Gastrocnemius medialis (tissue), 4 donors: ENCODE results near the gene STMN1. TPM values are rescaled to one million over a fixed set of nuclear protein-coding genes. Genes with fewer than 3 reads are reported as not detected.
"Not testable (repeated sequence)": the region's sequence is repeated elsewhere in the genome, so short reads cannot be mapped to it uniquely, and the experiment has no call there.

Experiments used
- ATAC-seq, 2 donors: fragments of 150-250 bp; one replicate each; pipeline ENCODE4 v1.9.1; 2016
- DNase-seq, 2 donors: peaks; one replicate each; pipeline ENCODE4 v3.0.0-alpha.2; 2019
- H3K27ac ChIP-seq, 4 donors: fragments of 200-600 bp; sonication (generic); 1 replicate in 1 of 4; 2 replicates in 3 of 4; pipeline ENCODE4 v1.5.1; 2016 to 2018; ENCODE audit warnings: mild to moderate bottlenecking in 2 of 4, moderate library complexity in 1 of 4
- H3K27me3 ChIP-seq, 3 donors: fragments of 200-600 bp; sonication (generic) in 2 of 3; 1 replicate in 1 of 3; 2 replicates in 2 of 3; pipeline versions ENCODE4 v1.5.1 to v1.6.0; 2016 to 2019; ENCODE audit warnings: mild to moderate bottlenecking in 1 of 3, moderate library complexity in 1 of 3
- H3K36me3 ChIP-seq, 2 donors: fragments of 200-600 bp; sonication (generic) in 1 of 2; one replicate each; pipeline ENCODE4 v1.5.1; 2017 to 2018
- H3K4me1 ChIP-seq, 2 donors: fragments of 200-600 bp; sonication (generic) in 1 of 2; one replicate each; pipeline ENCODE4 v1.5.1; 2016 to 2017; ENCODE audit warnings: mild to moderate bottlenecking in 2 of 2
- H3K4me3 ChIP-seq, 4 donors: fragments of 200-600 bp; sonication (generic) in 3 of 4; 1 replicate in 1 of 4; 2 replicates in 3 of 4; pipeline ENCODE4 v1.5.1; 2016 to 2019; ENCODE audit warnings: mild to moderate bottlenecking in 2 of 4
- H3K9me3 ChIP-seq, 3 donors: fragments of 200-600 bp; sonication (generic) in 2 of 3; 1 replicate in 1 of 3; 2 replicates in 2 of 3; pipeline ENCODE4 v1.5.1; 2016 to 2019
- POLR2A ChIP-seq, 2 donors: fragments of 450-650 bp; IDR thresholded peaks; one replicate each; pipeline ENCODE4 v1.6.1; 2017; ENCODE audit warnings: antibody characterized with exemption in 2 of 2, mild to moderate bottlenecking in 2 of 2, moderate library complexity in 2 of 2
- in situ Hi-C, 4 donors: fragments of 200-750 bp; cut with MboI; loops; one replicate each; pipeline versions ENCODE4 v1.15.0 to v1.8.0; 2017; ENCODE audit warnings: low sequenced_read_pairs in 4 of 4
- intact Hi-C: fragments of 100-400 bp; cut with DNase I; formaldehyde crosslinking; loops from one replicate; pipeline ENCODE4 v1.15.1; 2023; ENCODE audit warnings: low total_unique reads
- total RNA-seq, 4 donors: library from RNA; depleted of rRNA; stranded (reverse); fragments of >200 nt; gene quantifications; one replicate each; pipeline versions ENCODE4 v1.1.0 to v1.2.3, GENCODE V29; 2016
- TF ChIP-seq, protein P1 (sequence below), 5 experiments: fragments of 450-650 bp in 3 of 5; fragments of 200-600 bp in 2 of 5; sonication (generic) in 2 of 5; IDR thresholded peaks in 4 of 5; conservative IDR thresholded peaks in 1 of 5; 1 replicate in 4 of 5; 2 replicates in 1 of 5; pipeline ENCODE4 v1.5.1; 2016 to 2019; ENCODE audit warnings: antibody characterized with exemption in 5 of 5, mild to moderate bottlenecking in 3 of 5, moderate library complexity in 3 of 5

Gene STMN1
- total RNA-seq, 4 donors from 2014 or later: 4.7 to 20.7 (median 13.7) TPM

DNA sequence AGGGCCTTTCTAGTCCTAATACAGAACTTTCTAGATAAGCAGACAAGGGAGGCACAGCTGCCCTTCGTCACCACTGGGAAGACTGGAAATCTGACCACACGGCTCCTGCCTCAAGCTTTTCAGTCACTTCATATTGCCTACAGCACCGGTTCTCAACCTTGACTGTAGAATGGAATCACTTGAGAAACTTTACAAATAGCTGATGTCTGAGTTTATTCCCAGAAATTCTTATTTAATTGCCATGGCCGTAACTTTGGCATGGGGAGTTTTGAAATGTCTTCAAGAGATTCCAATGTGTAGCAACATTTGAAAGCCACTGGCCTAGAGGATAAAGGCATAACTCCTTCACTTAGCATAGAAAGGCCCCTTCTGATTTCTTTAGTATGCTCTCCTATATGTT is 42.4 kb upstream of the STMN1 start:
- no peaks in the 10 kb centered on the region for H3K36me3 ChIP-seq
- in situ Hi-C loops: no loop called here

DNA sequence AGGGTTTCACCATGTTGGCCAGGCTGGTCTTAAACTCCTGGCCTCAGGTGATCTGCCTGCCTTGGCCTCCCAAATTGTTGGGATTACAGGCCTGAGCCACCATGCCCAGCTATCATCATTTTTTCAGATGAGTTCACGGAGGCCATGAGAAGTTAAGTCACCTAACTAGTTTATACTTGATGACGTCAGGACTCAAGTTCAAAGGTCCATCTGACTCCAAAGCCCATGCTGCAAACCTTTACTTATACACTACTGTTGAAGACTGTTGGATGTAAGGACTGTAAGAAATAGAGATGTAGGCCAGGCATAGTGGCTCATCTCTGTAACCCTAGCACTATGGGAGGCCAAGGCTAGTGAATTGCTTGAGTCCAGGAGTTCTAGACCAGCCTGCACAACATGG is 40.8 kb upstream of the STMN1 start:
- TF ChIP-seq, protein P1, sequence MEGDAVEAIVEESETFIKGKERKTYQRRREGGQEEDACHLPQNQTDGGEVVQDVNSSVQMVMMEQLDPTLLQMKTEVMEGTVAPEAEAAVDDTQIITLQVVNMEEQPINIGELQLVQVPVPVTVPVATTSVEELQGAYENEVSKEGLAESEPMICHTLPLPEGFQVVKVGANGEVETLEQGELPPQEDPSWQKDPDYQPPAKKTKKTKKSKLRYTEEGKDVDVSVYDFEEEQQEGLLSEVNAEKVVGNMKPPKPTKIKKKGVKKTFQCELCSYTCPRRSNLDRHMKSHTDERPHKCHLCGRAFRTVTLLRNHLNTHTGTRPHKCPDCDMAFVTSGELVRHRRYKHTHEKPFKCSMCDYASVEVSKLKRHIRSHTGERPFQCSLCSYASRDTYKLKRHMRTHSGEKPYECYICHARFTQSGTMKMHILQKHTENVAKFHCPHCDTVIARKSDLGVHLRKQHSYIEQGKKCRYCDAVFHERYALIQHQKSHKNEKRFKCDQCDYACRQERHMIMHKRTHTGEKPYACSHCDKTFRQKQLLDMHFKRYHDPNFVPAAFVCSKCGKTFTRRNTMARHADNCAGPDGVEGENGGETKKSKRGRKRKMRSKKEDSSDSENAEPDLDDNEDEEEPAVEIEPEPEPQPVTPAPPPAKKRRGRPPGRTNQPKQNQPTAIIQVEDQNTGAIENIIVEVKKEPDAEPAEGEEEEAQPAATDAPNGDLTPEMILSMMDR (IDR thresholded peaks at IDR 0.05 in 4 of 5, conservative IDR thresholded peaks at IDR 0.05 in 1 of 5): no peak
- TF ChIP-seq POLR2A (IDR thresholded peaks at IDR 0.05): no peak
- no peaks in the 10 kb centered on the region for H3K9me3 ChIP-seq
- no peak overlapping the region for H3K27ac ChIP-seq
- no peaks in the 10 kb centered on the region for H3K4me1 ChIP-seq
- no peak overlapping the region for H3K4me3 ChIP-seq
- no peaks in the 10 kb centered on the region for H3K27me3 ChIP-seq
- DNase-seq: no peak
- H3K36me3 ChIP-seq: no peaks in the 10 kb centered on the region
- ATAC-seq: no peak
- intact Hi-C loops: no loop called here
- in situ Hi-C loops: no loop called here

More for the DNA sequence above, 42.4 kb upstream of the STMN1 start:
- Histone ChIP-seq H3K4me3 (no peak overlapping the region), H3K27me3 (no peaks in the 10 kb centered on the region), H3K4me1 (no peaks in the 10 kb centered on the region), H3K27ac (no peak overlapping the region), H3K9me3 (no peaks in the 10 kb centered on the region)
- ATAC-seq (no peak), DNase-seq (no peak)
- intact Hi-C loops: no loop called here
- TF ChIP-seq, protein P1 (IDR thresholded peaks at IDR 0.05 in 4 of 5, conservative IDR thresholded peaks at IDR 0.05 in 1 of 5): no peak
- TF ChIP-seq POLR2A (IDR thresholded peaks at IDR 0.05): no peak

DNA sequence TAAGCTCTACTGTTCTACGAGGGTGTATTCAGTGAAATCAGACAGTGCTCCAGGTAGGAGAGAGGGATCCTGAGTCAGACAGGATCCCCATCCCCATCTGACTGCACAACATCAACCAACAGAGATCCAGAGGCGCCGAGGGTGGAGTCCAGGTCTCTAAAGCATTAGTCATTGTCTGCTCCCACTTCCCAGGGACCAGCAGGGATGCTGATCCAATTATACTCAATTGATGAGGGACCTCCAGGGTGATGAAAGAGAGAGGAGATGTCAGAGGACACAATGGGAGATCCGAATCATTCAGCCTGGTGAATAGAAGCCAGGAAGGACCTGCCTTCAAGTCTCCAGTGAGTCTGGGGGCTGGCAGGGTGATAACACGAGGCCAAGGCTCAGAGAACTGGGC is 39.5 kb upstream of the STMN1 start:
- ATAC-seq: no peak
- in situ Hi-C loops (no loop called here), intact Hi-C loops (no loop called here)

DNA sequence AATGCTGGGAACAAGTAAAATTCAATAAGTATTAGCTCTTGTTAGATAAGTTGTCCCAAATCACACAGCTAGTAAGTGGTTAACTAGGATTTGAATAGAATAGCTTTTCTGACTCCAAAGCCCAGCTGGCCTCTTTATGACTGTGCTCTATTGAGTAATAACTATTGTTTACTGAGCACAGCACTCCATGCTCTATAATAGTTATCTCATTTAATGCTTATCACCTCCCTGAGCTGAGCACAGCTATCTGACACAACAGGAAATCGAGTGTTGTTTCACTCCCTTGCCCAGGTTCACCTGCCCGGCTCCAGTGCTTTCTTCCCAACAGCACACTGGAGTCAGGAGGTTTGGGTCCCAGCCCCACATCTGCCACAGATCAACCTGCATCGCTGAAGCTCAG is 38.8 kb upstream of the STMN1 start:
- no peak for TF ChIP-seq POLR2A (IDR thresholded peaks at IDR 0.05)
- TF ChIP-seq, protein P1 (IDR thresholded peaks at IDR 0.05 in 4 of 5, conservative IDR thresholded peaks at IDR 0.05 in 1 of 5): no peak
- H3K4me1 ChIP-seq: no peaks in the 10 kb centered on the region
- H3K27ac ChIP-seq: no peak overlapping the region
- intact Hi-C loops: no loop called here
- no peaks in the 10 kb centered on the region for H3K27me3 ChIP-seq
- no peak for ATAC-seq
- DNase-seq: no peak
- no peaks in the 10 kb centered on the region for H3K36me3 ChIP-seq
- no peak overlapping the region for H3K4me3 ChIP-seq
- no peaks in the 10 kb centered on the region for H3K9me3 ChIP-seq
- in situ Hi-C loops: no loop called here

More for the DNA sequence above, 39.5 kb upstream of the STMN1 start:
- no peaks in the 10 kb centered on the region for H3K27me3 ChIP-seq
- H3K4me3 ChIP-seq: no peak overlapping the region
- TF ChIP-seq POLR2A (IDR thresholded peaks at IDR 0.05): no peak
- TF ChIP-seq, protein P1 (IDR thresholded peaks at IDR 0.05 in 4 of 5, conservative IDR thresholded peaks at IDR 0.05 in 1 of 5): no peak
- no peak overlapping the region for H3K27ac ChIP-seq
- H3K36me3 ChIP-seq: no peaks in the 10 kb centered on the region
- no peaks in the 10 kb centered on the region for H3K4me1 ChIP-seq
- DNase-seq: no peak
- no peaks in the 10 kb centered on the region for H3K9me3 ChIP-seq

DNA sequence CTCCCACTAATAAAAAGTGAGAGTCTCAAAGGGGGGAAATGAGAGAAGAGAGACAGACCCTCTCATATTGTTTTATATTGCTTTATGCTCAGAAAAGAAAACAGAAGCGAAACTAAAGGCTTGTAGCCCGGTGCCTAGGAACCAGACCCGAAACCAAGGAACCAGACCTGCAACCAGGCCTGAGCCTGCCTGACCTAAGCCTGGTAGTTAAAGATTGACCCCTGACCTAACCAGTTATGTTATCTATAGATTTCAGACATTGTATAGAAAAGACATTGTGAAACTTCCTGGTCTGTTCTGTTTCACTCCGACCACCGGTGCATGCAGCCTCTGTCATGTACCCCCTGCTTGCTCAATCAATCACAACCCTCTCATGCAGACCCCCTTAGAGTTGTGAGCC is 37.3 kb upstream of the STMN1 start:
- H3K4me3 ChIP-seq, DNase-seq, ATAC-seq, H3K4me1 ChIP-seq, H3K36me3 ChIP-seq, H3K27ac ChIP-seq, in situ Hi-C loops, intact Hi-C loops, H3K27me3 ChIP-seq, H3K9me3 ChIP-seq: not testable (repeated sequence)
